ENCODE data around the gene ABL1.
A peak's percentile ranks its signal among the peaks of the same experiment; 100 is the strongest.

Gene ABL1

GRCh38 chr9:130806327-130806716 is 28.7 kb upstream of the ABL1 start:
- no peak for ATAC-seq

DNA sequence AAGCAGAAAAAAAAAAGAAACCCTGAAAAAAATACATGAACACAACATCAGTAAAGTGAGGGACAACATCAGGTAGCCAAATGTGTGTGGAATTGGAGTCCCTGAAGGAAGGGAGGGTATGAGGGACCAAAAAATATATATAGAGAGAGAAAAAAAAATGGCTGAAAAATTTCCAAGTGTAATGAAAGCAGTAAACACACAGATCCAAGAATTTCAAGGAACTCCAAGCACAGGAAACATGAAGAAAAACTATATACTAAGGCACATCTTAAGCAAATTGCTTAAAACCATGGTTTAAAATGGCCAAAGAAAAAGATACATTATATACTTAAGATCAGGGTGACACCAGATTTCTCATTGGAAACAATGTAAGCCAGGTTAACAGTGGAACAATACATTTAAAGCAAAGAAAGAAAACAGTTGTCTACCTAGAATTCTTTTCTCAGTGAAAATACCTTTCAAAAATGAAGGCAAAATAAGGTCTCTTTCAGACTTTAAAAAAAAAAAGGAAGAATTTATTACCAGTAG is 24.4 kb upstream of the ABL1 start:
- ATAC-seq, result no peak
- no peak for TF ChIP-seq TCF4 (CRISPR knock-in tag; IDR thresholded peaks at IDR 0.05; ENCODE audit: borderline replicate concordance)
- TF ChIP-seq ZNF565 (CRISPR knock-in tag; conservative IDR thresholded peaks at IDR 0.05; ENCODE audit: low read depth), result no peak
- TF ChIP-seq ZNF8 (CRISPR knock-in tag; IDR thresholded peaks at IDR 0.05), result no peak
- TF ChIP-seq TOX (CRISPR knock-in tag; IDR thresholded peaks at IDR 0.05; ENCODE audit: borderline replicate concordance), result no peak
- TF ChIP-seq RARB (CRISPR knock-in tag; IDR thresholded peaks at IDR 0.05), result no peak

More at GRCh38 chr9:130806327-130806716, 28.7 kb upstream of the ABL1 start:
- TF ChIP-seq RARB (CRISPR knock-in tag; IDR thresholded peaks at IDR 0.05) (no peak), TCF4 (CRISPR knock-in tag; IDR thresholded peaks at IDR 0.05; ENCODE audit: borderline replicate concordance) (no peak), ZNF565 (CRISPR knock-in tag; conservative IDR thresholded peaks at IDR 0.05; ENCODE audit: low read depth) (no peak), ZFP30 (CRISPR knock-in tag; IDR thresholded peaks at IDR 0.05) (no peak), OSR1 (CRISPR knock-in tag; IDR thresholded peaks at IDR 0.05) (no peak)

- TF ChIP-seq ISL1 (CRISPR knock-in tag; IDR thresholded peaks at IDR 0.05) (no peak), ZNF8 (CRISPR knock-in tag; IDR thresholded peaks at IDR 0.05) (no peak), CREB5 (CRISPR knock-in tag; IDR thresholded peaks at IDR 0.05; ENCODE audit: low read depth) (no peak), ESRRG (CRISPR knock-in tag; IDR thresholded peaks at IDR 0.05) (no peak), CSDC2 (CRISPR knock-in tag; IDR thresholded peaks at IDR 0.05) (no peak), GLIS3 (CRISPR knock-in tag; IDR thresholded peaks at IDR 0.05) (no peak), TCF4 (CRISPR knock-in tag; IDR thresholded peaks at IDR 0.05; ENCODE audit: borderline replicate concordance) (no peak), ZC3H10 (CRISPR knock-in tag; IDR thresholded peaks at IDR 0.05) (no peak)
- ATAC-seq, result peak; percentile 46
Observed at GRCh38 chr9:130815242-130815808, 19.7 kb upstream of the ABL1 start.

DNA sequence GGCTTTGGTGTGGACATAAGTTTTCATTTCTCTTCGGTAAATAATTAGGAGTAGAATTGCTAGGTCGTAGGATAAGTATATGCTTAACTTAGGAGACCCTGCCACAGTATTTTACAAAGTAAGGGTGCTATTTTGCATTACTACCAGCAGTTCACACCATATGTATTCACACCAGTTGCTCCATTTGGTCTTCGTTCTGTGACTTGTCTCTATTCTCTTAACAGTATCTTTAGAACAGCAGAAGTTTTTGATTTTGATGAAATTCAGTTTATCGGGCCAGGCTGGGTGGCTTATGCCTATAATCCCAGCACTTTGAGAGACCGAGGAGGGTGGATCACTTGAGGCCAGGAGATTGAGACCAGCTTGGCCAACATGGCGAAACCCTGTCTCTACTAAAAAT is 17.1 kb upstream of the ABL1 start:
- TF ChIP-seq ZC3H10 (CRISPR knock-in tag; IDR thresholded peaks at IDR 0.05) (0 out of 2 replicates have a peak, but pooled peaks have one; percentile 28), TCF4 (CRISPR knock-in tag; IDR thresholded peaks at IDR 0.05; ENCODE audit: borderline replicate concordance) (no peak)
- no peak for ATAC-seq

DNA sequence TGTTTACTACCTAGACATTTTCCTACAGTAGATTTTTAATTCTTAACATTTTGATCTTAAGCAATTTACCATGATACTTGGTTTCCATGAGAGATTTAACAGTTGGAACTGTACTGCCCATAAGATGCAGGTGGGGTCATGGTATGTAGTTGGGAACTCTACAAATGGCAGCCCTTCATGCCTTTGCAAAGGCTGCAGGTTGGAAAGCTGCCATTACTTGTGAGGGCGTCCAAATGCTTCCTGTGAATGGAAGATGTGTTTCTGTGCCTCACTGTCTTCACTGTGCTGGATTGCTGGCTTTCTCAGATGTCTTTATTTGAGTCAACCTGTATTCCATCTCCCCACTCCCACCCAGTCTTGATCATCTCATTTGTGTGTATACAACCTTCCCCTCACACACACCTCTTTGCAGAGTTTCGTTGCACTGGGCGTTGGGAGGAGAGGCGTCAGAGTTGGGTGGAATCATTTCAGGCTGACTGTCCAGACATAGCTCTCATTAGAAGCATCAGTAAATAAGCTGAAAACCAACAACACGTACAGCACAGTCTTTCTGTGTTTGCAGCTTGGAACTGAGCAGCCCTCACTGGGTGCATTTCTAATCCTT is 14.8 kb upstream of the ABL1 start:
- ATAC-seq, result no peak
- TF ChIP-seq ZFP30 (CRISPR knock-in tag; IDR thresholded peaks at IDR 0.05), result no peak
- no peak for TF ChIP-seq ZNF70 (CRISPR knock-in tag; IDR thresholded peaks at IDR 0.05)
- no peak for TF ChIP-seq ZFP3 (CRISPR knock-in tag; IDR thresholded peaks at IDR 0.05)
- TF ChIP-seq, protein P1, sequence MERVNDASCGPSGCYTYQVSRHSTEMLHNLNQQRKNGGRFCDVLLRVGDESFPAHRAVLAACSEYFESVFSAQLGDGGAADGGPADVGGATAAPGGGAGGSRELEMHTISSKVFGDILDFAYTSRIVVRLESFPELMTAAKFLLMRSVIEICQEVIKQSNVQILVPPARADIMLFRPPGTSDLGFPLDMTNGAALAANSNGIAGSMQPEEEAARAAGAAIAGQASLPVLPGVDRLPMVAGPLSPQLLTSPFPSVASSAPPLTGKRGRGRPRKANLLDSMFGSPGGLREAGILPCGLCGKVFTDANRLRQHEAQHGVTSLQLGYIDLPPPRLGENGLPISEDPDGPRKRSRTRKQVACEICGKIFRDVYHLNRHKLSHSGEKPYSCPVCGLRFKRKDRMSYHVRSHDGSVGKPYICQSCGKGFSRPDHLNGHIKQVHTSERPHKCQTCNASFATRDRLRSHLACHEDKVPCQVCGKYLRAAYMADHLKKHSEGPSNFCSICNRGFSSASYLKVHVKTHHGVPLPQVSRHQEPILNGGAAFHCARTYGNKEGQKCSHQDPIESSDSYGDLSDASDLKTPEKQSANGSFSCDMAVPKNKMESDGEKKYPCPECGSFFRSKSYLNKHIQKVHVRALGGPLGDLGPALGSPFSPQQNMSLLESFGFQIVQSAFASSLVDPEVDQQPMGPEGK (CRISPR knock-in tag; IDR thresholded peaks at IDR 0.05; ENCODE audit: borderline replicate concordance), result no peak
- TF ChIP-seq, protein P2, sequence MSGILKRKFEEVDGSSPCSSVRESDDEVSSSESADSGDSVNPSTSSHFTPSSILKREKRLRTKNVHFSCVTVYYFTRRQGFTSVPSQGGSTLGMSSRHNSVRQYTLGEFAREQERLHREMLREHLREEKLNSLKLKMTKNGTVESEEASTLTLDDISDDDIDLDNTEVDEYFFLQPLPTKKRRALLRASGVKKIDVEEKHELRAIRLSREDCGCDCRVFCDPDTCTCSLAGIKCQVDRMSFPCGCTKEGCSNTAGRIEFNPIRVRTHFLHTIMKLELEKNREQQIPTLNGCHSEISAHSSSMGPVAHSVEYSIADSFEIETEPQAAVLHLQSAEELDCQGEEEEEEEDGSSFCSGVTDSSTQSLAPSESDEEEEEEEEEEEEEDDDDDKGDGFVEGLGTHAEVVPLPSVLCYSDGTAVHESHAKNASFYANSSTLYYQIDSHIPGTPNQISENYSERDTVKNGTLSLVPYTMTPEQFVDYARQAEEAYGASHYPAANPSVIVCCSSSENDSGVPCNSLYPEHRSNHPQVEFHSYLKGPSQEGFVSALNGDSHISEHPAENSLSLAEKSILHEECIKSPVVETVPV (CRISPR knock-in tag; IDR thresholded peaks at IDR 0.05), result no peak
- TF ChIP-seq BACH2 (CRISPR knock-in tag; IDR thresholded peaks at IDR 0.05; ENCODE audit: borderline replicate concordance), result no peak
- no peak for TF ChIP-seq PPARA (CRISPR knock-in tag; IDR thresholded peaks at IDR 0.05; ENCODE audit: borderline replicate concordance)
- TF ChIP-seq ZC3H10 (CRISPR knock-in tag; IDR thresholded peaks at IDR 0.05), result no peak
- TF ChIP-seq GLIS3 (CRISPR knock-in tag; IDR thresholded peaks at IDR 0.05), result no peak
- no peak for TF ChIP-seq TCF4 (CRISPR knock-in tag; IDR thresholded peaks at IDR 0.05; ENCODE audit: borderline replicate concordance)
- TF ChIP-seq ISL1 (CRISPR knock-in tag; IDR thresholded peaks at IDR 0.05), result no peak
- TF ChIP-seq ARNTL (CRISPR knock-in tag; IDR thresholded peaks at IDR 0.05; ENCODE audit: borderline replicate concordance, low read depth), result no peak
- no peak for TF ChIP-seq TOX (CRISPR knock-in tag; IDR thresholded peaks at IDR 0.05; ENCODE audit: borderline replicate concordance)
- TF ChIP-seq CSDC2 (CRISPR knock-in tag; IDR thresholded peaks at IDR 0.05), result no peak
- TF ChIP-seq, protein P3, sequence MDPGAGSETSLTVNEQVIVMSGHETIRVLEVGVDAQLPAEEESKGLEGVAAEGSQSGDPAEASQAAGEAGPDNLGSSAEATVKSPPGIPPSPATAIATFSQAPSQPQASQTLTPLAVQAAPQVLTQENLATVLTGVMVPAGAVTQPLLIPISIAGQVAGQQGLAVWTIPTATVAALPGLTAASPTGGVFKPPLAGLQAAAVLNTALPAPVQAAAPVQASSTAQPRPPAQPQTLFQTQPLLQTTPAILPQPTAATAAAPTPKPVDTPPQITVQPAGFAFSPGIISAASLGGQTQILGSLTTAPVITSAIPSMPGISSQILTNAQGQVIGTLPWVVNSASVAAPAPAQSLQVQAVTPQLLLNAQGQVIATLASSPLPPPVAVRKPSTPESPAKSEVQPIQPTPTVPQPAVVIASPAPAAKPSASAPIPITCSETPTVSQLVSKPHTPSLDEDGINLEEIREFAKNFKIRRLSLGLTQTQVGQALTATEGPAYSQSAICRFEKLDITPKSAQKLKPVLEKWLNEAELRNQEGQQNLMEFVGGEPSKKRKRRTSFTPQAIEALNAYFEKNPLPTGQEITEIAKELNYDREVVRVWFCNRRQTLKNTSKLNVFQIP (CRISPR knock-in tag; IDR thresholded peaks at IDR 0.05; ENCODE audit: borderline replicate concordance, low read depth), result no peak
- no peak for TF ChIP-seq RARB (CRISPR knock-in tag; IDR thresholded peaks at IDR 0.05)
- no peak for TF ChIP-seq CREB5 (CRISPR knock-in tag; IDR thresholded peaks at IDR 0.05; ENCODE audit: low read depth)
- TF ChIP-seq ZNF565 (CRISPR knock-in tag; conservative IDR thresholded peaks at IDR 0.05; ENCODE audit: low read depth), result no peak
- TF ChIP-seq SNAI2 (CRISPR knock-in tag; IDR thresholded peaks at IDR 0.05), result no peak
- no peak for TF ChIP-seq ZNF8 (CRISPR knock-in tag; IDR thresholded peaks at IDR 0.05)
